Measurements from ENCODE around the gene TXNRD2. TPM values are rescaled to one million over a fixed set of nuclear protein-coding genes. Genes with fewer than 3 reads are reported as not detected.

The TXNRD2 gene
- total RNA-seq, 1 experiment from 2014 or later, result 22.9 TPM

DNA sequence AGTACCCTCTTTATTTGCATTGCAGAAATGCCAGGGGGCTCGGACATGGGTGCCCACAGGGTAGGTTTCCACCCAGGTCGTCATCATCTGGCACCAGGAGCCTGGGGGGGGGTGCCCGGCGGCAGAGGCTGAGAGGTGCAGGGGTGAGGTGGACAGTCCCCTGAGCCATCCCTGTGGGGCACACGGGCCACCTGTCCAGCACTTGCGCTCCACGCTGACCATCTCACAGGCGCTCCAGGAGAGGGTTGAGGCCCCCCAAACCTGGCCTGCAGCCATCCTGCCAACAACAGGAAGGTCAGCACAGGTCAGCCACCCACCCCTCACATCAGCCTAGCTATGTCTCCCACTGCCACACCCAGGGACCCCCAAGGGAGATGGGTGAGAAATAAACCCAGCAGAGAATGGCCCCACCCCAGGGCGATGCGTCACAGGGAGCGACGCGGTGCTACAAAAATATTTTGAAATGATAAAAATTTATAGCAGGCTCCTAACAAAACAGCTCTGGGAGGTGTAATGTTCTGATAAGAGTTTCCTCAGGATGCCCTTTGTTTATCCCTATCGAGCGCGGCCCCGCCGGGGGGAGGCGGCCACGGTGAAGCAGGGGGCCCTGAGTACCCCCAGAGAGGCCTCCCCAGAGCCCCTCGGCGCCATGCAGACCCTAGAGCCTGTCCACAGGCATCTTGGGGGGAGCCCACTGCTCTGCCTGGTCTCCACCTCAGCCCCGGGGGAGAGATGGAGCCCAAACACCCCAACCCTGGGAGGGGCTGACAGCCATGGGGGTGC lies 65.9 kb downstream of the TXNRD2 start:
- no peaks in the 10 kb centered on the region for H3K36me3 Mint-ChIP-seq (ENCODE audit: insufficient read depth in 1 of 3, low read depth in 3 of 3)
- H4K91ac ChIP-seq (ENCODE audit: insufficient read length, low read depth, low read length), result no peak overlapping the region
- H3K4me1 ChIP-seq (ENCODE audit: insufficient read depth, low read length), result peaks cover under 1% of the 10 kb centered on the region; the same call in 1 of the 2 replicates
- no peak for DNase-seq
- no peak overlapping the region for H4K8ac ChIP-seq (replicated peaks; ENCODE audit: insufficient read length, low read depth, low read length)
- H2BK120ac ChIP-seq (ENCODE audit: low read depth, low read length, poor library complexity, severe bottlenecking), result no peak overlapping the region
- H4K5ac ChIP-seq (ENCODE audit: insufficient read length, low read depth, low read length), result no peak overlapping the region
- no peak overlapping the region for H2BK5ac ChIP-seq (ENCODE audit: insufficient read length, low read length)
- H3K4me1 Mint-ChIP-seq, result peaks cover 13 to 14% of the 10 kb centered on the region in 2 experiments
- no peak overlapping the region for H3K9ac ChIP-seq (ENCODE audit: extremely low read depth, insufficient read length, low read length)
- no peak overlapping the region for H3K14ac ChIP-seq (ENCODE audit: insufficient read depth, low read length)
- H2BK15ac ChIP-seq (ENCODE audit: low read depth, low read length), result no peak overlapping the region
- H3K4me2 ChIP-seq (ENCODE audit: insufficient read depth, insufficient read length, low read length), result no peak overlapping the region
- no peak overlapping the region; a peak in 1 of 7 replicates for H3K27ac Mint-ChIP-seq
- no peak overlapping the region for H3K56ac ChIP-seq (ENCODE audit: insufficient read length, low read depth, low read length)
- no peaks in the 10 kb centered on the region for H3K23me2 ChIP-seq (ENCODE audit: insufficient read length, low read depth, low read length, poor library complexity, severe bottlenecking)
- no peak overlapping the region for H3K23ac ChIP-seq (ENCODE audit: insufficient read length, low read depth, low read length)
- H3K4me3 Mint-ChIP-seq, result no peak overlapping the region
- H3K79me1 ChIP-seq (ENCODE audit: insufficient read depth, low read depth, low read length, poor library complexity, severe bottlenecking), result no peaks in the 10 kb centered on the region
- H3K27me3 Mint-ChIP-seq (ENCODE audit: low read depth), result no peaks in the 10 kb centered on the region
- no peaks in the 10 kb centered on the region for H3K27me3 ChIP-seq (ENCODE audit: insufficient read depth, low read length)
- H3K4ac ChIP-seq (ENCODE audit: low read depth, low read length), result no peak overlapping the region
- H2AFZ ChIP-seq (ENCODE audit: low read length), result no peak overlapping the region
- TF ChIP-seq, protein P1, sequence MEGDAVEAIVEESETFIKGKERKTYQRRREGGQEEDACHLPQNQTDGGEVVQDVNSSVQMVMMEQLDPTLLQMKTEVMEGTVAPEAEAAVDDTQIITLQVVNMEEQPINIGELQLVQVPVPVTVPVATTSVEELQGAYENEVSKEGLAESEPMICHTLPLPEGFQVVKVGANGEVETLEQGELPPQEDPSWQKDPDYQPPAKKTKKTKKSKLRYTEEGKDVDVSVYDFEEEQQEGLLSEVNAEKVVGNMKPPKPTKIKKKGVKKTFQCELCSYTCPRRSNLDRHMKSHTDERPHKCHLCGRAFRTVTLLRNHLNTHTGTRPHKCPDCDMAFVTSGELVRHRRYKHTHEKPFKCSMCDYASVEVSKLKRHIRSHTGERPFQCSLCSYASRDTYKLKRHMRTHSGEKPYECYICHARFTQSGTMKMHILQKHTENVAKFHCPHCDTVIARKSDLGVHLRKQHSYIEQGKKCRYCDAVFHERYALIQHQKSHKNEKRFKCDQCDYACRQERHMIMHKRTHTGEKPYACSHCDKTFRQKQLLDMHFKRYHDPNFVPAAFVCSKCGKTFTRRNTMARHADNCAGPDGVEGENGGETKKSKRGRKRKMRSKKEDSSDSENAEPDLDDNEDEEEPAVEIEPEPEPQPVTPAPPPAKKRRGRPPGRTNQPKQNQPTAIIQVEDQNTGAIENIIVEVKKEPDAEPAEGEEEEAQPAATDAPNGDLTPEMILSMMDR (conservative IDR thresholded peaks at IDR 0.05), result no peak
- WGBS (ENCODE audit: extremely low coverage, insufficient read length, low lambda C conversion rate), result no CpG with 5 or more reads among the region's 23 CpGs
- no peak overlapping the region for H3K18ac ChIP-seq (ENCODE audit: insufficient read length, low read depth, low read length)
- no peaks in the 10 kb centered on the region for H3K9me3 Mint-ChIP-seq
- H2BK12ac ChIP-seq (ENCODE audit: insufficient read length, low read depth, low read length), result no peak overlapping the region
- no peak overlapping the region for H3K27ac ChIP-seq (ENCODE audit: insufficient read length, low read depth, low read length)
- no peaks in the 10 kb centered on the region for H4K20me1 ChIP-seq (ENCODE audit: control insufficient read depth, insufficient read depth, insufficient read length)
- no peak overlapping the region for H2BK20ac ChIP-seq (ENCODE audit: low read depth, low read length, poor library complexity, severe bottlenecking)
- no peaks in the 10 kb centered on the region; the same call in 1 of the 2 replicates for H3K79me2 ChIP-seq (ENCODE audit: insufficient read depth, low read length)
- no peak overlapping the region for H2AK5ac ChIP-seq (ENCODE audit: insufficient read length, low read length)
- H3T11ph ChIP-seq (ENCODE audit: low read length), result no peak overlapping the region
- no peaks in the 10 kb centered on the region for H3K9me3 ChIP-seq (ENCODE audit: control insufficient read depth, low read depth, low read length)
